Gastrocnemius medialis (tissue), 4 donors: ENCODE data around the gene THADA.

Experiments
- POLR2A ChIP-seq, 2 donors: fragments of 450-650 bp; IDR thresholded peaks; one replicate each; pipeline ENCODE4 v1.6.1; 2017; ENCODE audit warnings: antibody characterized with exemption in 2 of 2, mild to moderate bottlenecking in 2 of 2, moderate library complexity in 2 of 2
- TF ChIP-seq, protein P1 (sequence below), 5 experiments: fragments of 450-650 bp in 3 of 5; fragments of 200-600 bp in 2 of 5; sonication (generic) in 2 of 5; IDR thresholded peaks in 4 of 5; conservative IDR thresholded peaks in 1 of 5; 1 replicate in 4 of 5; 2 replicates in 1 of 5; pipeline ENCODE4 v1.5.1; 2016 to 2019; ENCODE audit warnings: antibody characterized with exemption in 5 of 5, mild to moderate bottlenecking in 3 of 5, moderate library complexity in 3 of 5

GRCh38 chr2:43393918-43394317, 201.9 kb downstream of the THADA start:
- TF ChIP-seq, protein P1, sequence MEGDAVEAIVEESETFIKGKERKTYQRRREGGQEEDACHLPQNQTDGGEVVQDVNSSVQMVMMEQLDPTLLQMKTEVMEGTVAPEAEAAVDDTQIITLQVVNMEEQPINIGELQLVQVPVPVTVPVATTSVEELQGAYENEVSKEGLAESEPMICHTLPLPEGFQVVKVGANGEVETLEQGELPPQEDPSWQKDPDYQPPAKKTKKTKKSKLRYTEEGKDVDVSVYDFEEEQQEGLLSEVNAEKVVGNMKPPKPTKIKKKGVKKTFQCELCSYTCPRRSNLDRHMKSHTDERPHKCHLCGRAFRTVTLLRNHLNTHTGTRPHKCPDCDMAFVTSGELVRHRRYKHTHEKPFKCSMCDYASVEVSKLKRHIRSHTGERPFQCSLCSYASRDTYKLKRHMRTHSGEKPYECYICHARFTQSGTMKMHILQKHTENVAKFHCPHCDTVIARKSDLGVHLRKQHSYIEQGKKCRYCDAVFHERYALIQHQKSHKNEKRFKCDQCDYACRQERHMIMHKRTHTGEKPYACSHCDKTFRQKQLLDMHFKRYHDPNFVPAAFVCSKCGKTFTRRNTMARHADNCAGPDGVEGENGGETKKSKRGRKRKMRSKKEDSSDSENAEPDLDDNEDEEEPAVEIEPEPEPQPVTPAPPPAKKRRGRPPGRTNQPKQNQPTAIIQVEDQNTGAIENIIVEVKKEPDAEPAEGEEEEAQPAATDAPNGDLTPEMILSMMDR (IDR thresholded peaks at IDR 0.05 in 4 of 5, conservative IDR thresholded peaks at IDR 0.05 in 1 of 5), result no peak
- no peak for TF ChIP-seq POLR2A (IDR thresholded peaks at IDR 0.05)
